K562 (cell line): ENCODE measurements around the gene COASY. TPM values are rescaled to one million over a fixed set of nuclear protein-coding genes. Genes with fewer than 3 reads are reported as not detected.

Source experiments
- ATF7 ChIP-seq: fragments of 450-650 bp; IDR thresholded peaks from 2 replicates; pipeline ENCODE4 v1.7.1; 2014; ENCODE audit warnings: mild to moderate bottlenecking, moderate library complexity
- CBX2 ChIP-seq: fragments of 200-600 bp; sonication (generic); IDR thresholded peaks from one replicate; pipeline ENCODE4 v1.6.1; 2012; ENCODE audit warnings: mild to moderate bottlenecking, low read length, inconsistent platforms; ENCODE audit not compliant: insufficient read depth, poor library complexity, severe bottlenecking
- ELF1 ChIP-seq: fragments of 200-800 bp; sonication (Bioruptor generic); IDR thresholded peaks from 2 replicates; pipeline ENCODE4 v1.6.1; 2016; ENCODE audit warnings: missing genetic modification characterization, missing compliant biosample characterization
- HMGN3 ChIP-seq: IDR thresholded peaks from 2 replicates; pipeline ENCODE4 v1.6.1; 2011; ENCODE audit warnings: borderline replicate concordance, low read depth, mild to moderate bottlenecking, mixed read lengths, low read length; ENCODE audit not compliant: insufficient read length; ENCODE audit errors: extremely low read depth
- MAZ ChIP-seq, 2 experiments: fragments of 450-650 bp in 1 of 2; sonication (generic) in 1 of 2; formaldehyde crosslinking; IDR thresholded peaks in 1 of 2; conservative IDR thresholded peaks in 1 of 2; 2 replicates each; pipeline versions ENCODE4 v1.4.0 to v1.5.0; 2020; ENCODE audit warnings: mild to moderate bottlenecking in 1 of 2, missing genetic modification reagents in 1 of 2
- NBN ChIP-seq: fragments of 450-650 bp; IDR thresholded peaks from 2 replicates; pipeline ENCODE4 v1.6.1; 2016; ENCODE audit warnings: low read depth, mild to moderate bottlenecking
- NFE2L1 ChIP-seq: fragments of 450-650 bp; IDR thresholded peaks from 2 replicates; pipeline ENCODE4 v1.6.1; 2016; ENCODE audit warnings: missing genetic modification characterization, low read depth, mild to moderate bottlenecking, missing compliant biosample characterization, moderate library complexity, borderline replicate concordance
- PHF20 ChIP-seq: fragments of 450-650 bp; IDR thresholded peaks from 2 replicates; pipeline ENCODE4 v1.6.1; 2018; ENCODE audit not compliant: partially characterized antibody
- PPARD ChIP-seq: fragments of 250-450 bp; sonication (Bioruptor Pico); IDR thresholded peaks from 2 replicates; pipeline ENCODE4 v1.8.0; 2022; ENCODE audit warnings: inconsistent platforms, mild to moderate bottlenecking, moderate library complexity
- SMAD4 ChIP-seq: fragments of 250-450 bp; sonication (Bioruptor Pico); conservative IDR thresholded peaks from 2 replicates; pipeline ENCODE4 v1.8.0; 2021; ENCODE audit warnings: inconsistent platforms, mild to moderate bottlenecking, moderate library complexity
- TCF7L2 ChIP-seq: fragments of 150-350 bp; IDR thresholded peaks from 2 replicates; pipeline ENCODE4 v1.6.1; 2016; ENCODE audit warnings: low read depth, mild to moderate bottlenecking, low read length, moderate library complexity
- ZBTB12 ChIP-seq: fragments of 250-450 bp; sonication (Bioruptor Pico); IDR thresholded peaks from 2 replicates; pipeline ENCODE4 v1.4.0; 2020
- ZFX ChIP-seq: sonication (generic); formaldehyde crosslinking; IDR thresholded peaks from 2 replicates; pipeline ENCODE4 v1.8.0; 2022; ENCODE audit warnings: mild to moderate bottlenecking, missing genetic modification reagents, moderate library complexity
- ZNF140 ChIP-seq: fragments of 250-450 bp; sonication (Bioruptor Pico); IDR thresholded peaks from 2 replicates; pipeline ENCODE4 v1.8.0; 2021; ENCODE audit warnings: moderate library complexity, mild to moderate bottlenecking, inconsistent platforms
- ZNF592 ChIP-seq: fragments of 450-650 bp; IDR thresholded peaks from 2 replicates; pipeline ENCODE4 v1.6.1; 2017; ENCODE audit warnings: antibody characterized with exemption, mild to moderate bottlenecking
- polyA plus RNA-seq, 8 experiments: library from polyadenylated mRNA; depleted of rRNA in 4 of 8; stranded (reverse) in 5 of 8; unstranded in 3 of 8; fragments of >200 nt; fragmentation: Nextera tagmentation in 2 of 8; fragmentation: Illumina TruSeq in 1 of 8; extraction: Ambion mirVana in 2 of 8; extraction: Trizol in 1 of 8; gene quantifications; 2 replicates each; pipeline versions ENCODE4 v1.2.1 to v1.2.3, GENCODE V29; 2011 to 2014; ENCODE audit warnings: inconsistent platforms in 1 of 8, missing spikeins in 1 of 8
- total RNA-seq, 7 experiments: library from RNA; depleted of rRNA in 6 of 7; stranded (reverse); fragments of >200 nt in 6 of 7; fragmentation: Illumina TruSeq in 2 of 7; extraction: Trizol in 2 of 7; gene quantifications; 2 replicates each; pipeline versions ENCODE4 v1.2.1 to v1.2.3, GENCODE V29; 2011 to 2021; ENCODE audit warnings: low replicate concordance in 1 of 7

The COASY gene
- total and polyA plus RNA-seq, 9 of the 15 experiments (the other 6 are each of a cell fraction or from before 2014, with no cell fraction given) = 25.4 to 175 (median 62.3) TPM

GRCh38 chr17:42554250-42555121 lies 7.5 kb upstream of the COASY start (continued):
- peak; percentile 66 to 92 for TF ChIP-seq MAZ (CRISPR knock-in tag; conservative IDR thresholded peaks at IDR 0.05 in 1 of 2, IDR thresholded peaks at IDR 0.05 in 1 of 2)
- no peak for TF ChIP-seq ZNF140 (CRISPR knock-in tag)
- TF ChIP-seq ATF7 = peak; percentile 90
- TF ChIP-seq TCF7L2 = no peak
- TF ChIP-seq PPARD (CRISPR knock-in tag) = no peak
- no peak for TF ChIP-seq HMGN3
- TF ChIP-seq NBN = 0 out of 2 replicates have a peak, but pooled peaks have one; percentile 19
- TF ChIP-seq CBX2 = no peak
- TF ChIP-seq ZFX (CRISPR knock-in tag) = peak; percentile 96
- TF ChIP-seq SMAD4 = peak; percentile 46
- TF ChIP-seq ELF1 (tag) = peak; percentile 72
- TF ChIP-seq NFE2L1 (tag) = no peak
- TF ChIP-seq ZNF592 = peak; percentile 29; the same call in 1 of the 2 replicates
- TF ChIP-seq ZBTB12 = peak; percentile 74
- peak; percentile 65 for TF ChIP-seq PHF20
